SHP77 treated with DMSO at 0.1 percent for 48 hours (cell line): ENCODE measurements around the gene MEF2A.
A peak's percentile ranks its signal among the peaks of the same experiment; 100 is the strongest.

Experiments used
- DNase-seq: peaks from one replicate; lab custom pipeline; 2025; lab: John Stamatoyannopoulos, UW

The MEF2A gene

DNA sequence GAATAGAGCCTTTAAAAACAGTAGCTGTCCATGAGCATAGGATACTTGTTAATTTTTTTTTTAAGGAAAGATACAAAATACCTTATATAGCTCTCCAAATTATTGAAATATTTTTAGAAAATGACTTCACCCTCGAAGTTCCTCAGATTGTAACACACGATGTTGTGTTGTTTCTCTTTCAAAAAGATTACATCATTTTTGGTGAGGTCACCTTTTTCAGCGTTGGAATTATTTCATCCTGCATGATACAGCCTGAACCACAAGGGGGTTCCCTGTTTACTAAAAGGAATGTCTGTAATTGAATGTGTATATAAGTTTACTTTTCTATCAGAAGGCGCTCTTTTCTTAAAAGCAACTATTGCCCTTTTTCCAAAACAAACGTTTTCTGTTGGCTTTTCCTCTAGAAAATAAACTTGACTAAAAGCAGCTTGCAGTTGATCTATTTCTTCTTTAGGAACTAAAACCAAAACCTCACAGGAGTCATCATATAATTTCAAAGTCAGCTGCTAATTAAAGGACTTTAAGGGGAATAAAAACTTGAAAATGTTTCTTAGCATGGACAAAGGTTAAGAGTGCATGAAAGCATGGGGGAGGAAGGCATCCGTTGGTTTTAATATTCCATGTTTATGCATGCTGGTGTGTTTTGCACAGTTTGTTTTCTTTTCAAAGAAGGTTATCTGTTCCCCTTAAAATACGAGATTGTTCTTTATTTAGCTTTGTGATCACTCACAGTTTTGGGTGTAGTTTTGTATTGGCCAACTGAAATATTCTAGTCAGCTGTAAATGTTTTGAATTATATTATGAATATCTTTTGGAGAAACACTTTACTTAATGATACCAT is 138.0 kb downstream of the MEF2A start:
- peak; percentile 18 for DNase-seq

DNA sequence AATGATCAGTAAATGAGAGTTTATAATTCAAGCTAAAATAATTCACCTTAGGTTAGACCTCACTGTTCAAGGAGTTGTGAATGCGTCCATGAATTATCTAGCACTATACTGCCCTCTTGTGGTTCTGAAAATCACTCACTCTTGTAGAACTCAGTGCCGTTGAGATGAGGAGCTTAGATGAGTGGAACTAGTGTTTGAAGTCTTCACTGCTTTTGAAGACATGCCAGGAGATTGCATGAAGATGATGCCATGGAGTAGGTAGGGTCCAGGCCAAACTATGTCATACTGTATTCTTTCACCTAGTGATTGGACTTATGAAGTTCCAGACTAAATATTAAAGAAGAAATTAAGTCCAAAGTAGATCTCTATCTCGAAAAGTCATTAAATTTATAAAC is 138.7 kb downstream of the MEF2A start:
- DNase-seq, result peak; percentile 47

DNA sequence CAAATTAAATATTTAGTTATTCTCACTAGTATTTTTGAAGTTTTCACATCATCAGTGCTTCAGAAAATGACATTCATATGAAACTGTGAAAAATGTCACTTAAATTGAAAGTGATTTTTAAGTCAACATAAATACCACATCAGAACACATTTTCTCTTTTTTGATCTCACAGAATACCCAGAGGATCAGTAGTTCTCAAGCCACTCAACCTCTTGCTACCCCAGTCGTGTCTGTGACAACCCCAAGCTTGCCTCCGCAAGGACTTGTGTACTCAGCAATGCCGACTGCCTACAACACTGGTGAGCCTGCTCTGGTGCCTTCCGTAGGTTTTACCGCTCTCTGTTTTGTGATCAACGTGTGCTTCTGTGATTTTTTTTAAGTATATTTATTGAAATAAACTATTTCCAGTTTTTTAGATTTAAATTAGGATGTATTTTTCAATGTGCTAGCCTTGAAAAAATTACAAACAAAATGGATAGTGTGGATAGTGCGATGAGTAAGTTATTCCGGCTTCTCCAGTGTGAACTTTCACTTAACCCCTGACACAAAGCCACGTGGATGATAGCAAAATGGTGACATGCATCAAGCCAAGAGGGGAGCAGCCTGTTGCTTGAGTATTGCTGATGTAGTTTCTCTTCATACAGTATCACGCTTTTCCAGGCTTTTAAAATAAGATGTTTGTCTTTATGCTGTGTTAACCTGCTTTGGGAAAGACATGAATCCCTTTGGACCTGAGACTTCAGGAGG is 140.9 kb downstream of the MEF2A start:
- DNase-seq, result no peak

DNA sequence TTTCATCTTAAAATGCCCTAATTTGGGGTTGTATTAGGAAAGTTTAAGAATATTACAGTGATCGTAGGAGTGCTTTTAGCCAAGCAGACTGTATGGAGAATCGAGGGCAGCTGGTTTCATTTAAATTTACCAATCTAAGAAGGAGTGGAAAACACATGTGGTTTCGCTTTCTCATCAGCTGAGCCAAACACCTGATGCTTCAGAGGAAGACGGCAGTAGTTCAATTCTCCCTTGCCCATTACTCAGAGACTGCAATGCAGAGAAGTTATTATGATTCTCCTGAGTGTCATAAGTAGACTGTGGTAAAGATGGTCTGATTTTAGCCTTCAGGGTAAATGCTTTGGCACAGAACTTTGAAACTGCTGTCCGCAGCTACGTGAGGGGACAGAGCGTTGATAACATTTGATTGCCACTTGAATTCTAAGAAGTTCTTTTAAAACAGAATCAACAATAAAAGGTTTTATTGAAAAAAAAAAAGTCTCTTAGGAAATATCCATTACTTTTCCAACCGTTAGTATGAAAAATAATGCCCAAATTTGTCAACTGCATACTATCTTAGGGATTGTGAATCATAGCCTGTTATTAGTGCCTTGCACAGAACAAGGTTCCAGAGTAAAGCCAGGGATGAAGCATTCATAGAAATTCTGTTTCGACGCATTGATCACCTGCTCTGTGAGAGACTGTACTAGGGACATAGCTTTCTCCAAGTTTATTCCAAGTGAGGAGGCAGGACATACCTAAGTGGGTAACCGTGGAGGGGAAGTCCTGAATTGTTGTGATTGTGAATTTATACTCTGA is 141.9 kb downstream of the MEF2A start:
- DNase-seq, result no peak

DNA sequence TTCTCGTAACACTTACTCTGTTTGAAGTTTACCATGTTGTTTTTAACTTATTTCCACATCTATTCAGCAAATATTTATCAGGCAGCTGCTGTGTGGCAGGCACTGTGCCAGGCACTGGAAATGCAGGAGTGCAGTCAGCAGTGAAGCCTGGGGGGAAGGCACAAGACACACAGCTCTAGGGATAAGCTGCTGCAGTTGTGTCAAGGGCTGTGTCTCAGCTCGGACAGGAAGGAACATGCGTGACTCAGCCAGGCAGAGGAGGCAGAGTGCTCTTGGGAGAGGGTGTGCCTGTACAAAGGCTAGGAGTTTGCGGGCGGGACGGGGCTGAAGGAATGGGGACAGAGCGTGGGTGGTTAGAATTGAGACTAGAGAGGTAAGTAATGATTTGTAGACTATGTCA is 142.8 kb downstream of the MEF2A start:
- no peak for DNase-seq

DNA sequence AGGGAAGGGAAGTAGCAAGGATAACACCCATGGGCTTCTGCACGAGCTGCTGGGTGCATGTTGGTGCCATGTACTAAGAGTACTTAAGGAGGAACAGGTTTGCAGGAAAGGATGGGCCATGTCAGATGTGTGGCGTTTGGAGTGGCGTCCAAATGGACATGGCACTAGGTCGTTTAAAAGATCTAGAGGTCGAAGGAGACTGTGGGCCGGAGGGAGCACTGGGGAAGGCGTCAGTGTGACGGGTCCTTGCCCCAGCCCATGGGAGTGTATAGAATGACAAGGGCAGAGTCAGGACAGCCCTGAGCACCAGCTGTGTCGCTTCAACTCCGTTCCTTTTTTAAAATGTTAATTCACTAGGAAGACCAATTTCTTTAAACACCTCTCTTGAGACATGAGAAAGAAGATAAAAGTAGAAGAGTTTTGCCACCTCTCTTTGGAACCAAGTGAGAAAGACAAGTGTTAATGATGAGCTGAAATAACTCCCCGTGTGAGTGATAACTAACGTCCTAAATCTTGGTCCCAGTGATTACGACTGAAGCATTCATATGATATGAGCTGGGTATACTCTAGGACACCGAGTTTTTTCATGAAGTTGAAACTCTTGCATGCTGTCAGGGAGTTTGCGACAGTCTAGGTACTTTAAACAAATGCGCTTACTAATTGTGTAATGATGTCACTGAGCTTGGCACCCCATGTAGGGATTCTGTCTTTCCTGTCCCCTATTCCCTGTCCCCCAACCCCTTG is 143.6 kb downstream of the MEF2A start:
- no peak for DNase-seq

DNA sequence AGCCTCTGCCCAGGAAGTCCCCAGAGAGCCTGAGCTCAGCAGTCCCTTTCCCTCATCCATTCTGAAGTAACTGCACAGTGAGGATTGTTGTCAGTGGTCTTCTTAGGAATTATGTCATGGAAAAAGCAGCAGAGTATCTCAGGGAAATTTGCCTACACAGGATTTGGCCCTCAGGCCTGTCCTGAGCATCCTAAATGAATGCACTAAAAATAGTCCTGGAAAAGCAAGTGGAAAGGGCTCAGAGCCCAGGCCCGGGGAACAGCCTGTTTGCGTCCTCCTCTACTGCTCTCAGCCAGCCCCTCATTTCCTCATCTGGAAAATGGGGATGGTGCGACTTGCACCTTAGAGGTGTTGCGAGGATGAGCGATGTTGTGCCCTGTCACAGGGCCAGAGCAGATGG is 145.8 kb downstream of the MEF2A start:
- no peak for DNase-seq

DNA sequence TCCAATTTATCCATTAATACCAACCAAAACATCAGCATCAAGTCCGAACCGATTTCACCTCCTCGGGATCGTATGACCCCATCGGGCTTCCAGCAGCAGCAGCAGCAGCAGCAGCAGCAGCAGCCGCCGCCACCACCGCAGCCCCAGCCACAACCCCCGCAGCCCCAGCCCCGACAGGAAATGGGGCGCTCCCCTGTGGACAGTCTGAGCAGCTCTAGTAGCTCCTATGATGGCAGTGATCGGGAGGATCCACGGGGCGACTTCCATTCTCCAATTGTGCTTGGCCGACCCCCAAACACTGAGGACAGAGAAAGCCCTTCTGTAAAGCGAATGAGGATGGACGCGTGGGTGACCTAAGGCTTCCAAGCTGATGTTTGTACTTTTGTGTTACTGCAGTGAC is 146.6 kb downstream of the MEF2A start:
- no peak for DNase-seq

DNA sequence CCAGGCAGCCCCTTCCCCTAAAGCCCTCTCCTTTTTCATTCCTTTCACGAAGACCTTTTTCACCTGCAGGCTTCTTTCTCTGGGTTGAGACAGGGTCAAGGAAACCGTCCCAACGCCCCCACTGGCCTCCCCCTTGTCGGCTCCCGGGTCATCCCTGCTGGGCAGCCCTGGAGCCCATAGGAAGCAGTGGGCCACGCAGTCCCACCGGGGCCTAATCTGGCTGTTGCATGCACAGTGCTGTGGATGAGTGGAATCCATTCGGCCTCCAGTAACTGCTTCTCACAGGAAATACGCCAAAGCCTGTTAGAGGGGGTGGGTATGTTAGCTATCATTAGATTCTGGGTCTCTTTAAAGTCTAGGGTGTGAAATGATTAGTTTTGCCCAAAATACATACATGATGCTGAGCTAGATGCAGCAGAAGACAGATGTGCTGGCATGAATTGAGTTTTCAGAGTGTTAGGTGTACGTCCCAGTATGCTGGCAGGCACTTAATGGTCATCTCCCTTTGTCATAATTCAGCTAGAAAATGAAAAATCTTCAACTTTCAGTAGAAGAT is 150.8 kb downstream of the MEF2A start:
- DNase-seq, result no peak

DNA sequence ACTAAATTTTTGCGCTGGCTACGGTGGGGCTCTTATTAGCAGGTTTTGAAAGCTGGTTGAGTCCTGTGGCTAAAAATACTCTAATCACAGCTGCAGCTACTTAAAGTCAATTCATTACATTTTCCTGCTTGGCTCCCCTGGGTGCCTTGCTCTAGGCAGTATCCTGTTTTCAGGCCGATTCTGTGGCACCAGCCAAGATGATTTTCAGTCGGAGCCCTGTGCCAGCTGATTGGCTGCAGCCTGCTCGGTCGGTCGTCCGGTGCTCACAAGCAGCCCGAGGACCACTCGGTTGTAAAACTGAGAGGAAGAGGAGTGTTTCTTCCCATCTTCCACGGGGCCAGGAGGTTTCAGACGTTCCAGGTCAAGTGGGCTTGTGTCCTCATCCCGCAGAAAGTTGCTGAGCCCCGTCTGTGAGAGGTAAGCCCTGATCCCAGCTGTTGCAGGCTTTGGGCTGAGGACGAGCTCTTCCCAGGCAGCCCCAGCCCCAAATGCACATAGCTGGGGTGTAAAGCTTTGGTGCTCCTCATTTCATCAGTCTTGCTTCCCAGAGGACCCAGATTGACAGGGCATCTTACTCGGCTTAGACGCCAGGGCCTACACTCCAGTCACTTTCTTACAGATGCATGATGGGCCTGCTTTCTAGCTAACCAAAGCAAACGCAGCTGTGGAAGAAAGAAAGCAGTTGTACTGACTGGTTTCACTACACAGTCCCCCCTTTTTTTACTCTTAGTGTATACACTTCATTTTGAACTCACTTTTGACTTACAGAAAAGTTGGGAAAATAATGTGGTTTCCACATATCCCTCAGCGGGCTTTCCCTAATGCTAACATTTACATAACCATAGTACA is 151.6 kb downstream of the MEF2A start:
- no peak for DNase-seq

DNA sequence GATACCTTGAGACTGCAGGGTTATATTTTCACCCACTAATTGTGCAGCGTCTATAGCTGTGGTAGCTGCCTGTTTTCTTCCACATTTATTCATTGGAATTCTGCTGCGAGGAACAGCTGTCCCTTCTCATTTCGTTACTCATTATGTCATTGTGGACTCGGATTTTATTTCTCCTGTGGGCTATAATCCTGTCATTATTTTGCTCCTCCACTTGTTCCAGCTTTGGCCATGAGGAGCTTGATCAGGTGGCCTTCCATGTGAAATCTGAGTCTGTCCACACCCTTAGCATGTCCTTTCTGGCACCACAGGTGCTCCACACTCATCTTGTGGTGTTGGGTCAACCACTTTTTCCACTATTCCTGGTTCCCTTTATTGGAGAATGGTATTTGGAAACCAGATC is 152.6 kb downstream of the MEF2A start:
- no peak for DNase-seq

DNA sequence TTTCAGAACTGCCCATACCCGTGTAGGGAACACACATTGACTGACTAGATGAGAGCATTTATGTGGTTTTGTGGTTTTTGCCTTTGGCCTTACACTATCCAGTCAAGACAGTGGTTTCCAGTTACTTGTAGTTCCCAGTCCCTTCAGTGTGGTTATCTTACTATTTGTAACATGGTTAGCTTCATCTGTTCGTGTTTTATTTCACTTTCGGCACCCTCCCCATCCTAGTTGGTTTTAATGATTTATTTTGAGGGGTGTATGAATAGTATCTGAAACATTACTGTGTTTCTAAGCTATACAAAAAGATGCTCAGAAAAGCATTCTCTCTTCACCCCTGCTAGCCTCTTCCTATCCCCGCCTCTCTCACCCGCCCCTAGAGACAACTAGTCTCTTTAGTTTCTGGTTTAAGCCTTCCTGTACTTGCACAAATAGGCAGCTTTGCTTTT is 153.3 kb downstream of the MEF2A start:
- no peak for DNase-seq

DNA sequence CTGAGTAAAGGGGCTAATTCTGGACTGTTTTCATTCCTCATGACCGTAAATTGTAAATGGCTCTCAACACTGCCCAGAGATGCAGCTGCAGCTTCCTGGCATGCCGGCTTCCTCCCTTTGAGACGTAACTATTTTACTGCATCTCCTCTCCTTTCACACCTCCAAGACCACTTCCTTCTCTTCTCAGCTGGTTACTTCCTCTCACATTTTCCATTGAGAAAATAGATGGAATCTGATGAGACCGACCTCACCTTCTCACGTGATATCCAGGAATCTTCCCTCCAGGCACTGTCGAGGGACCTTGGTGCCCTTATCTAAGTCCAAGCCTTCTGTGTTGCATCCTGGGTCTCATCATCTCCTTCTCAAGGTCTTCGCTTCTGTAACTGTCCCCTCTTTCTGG is 154.7 kb downstream of the MEF2A start:
- DNase-seq, result no peak

DNA sequence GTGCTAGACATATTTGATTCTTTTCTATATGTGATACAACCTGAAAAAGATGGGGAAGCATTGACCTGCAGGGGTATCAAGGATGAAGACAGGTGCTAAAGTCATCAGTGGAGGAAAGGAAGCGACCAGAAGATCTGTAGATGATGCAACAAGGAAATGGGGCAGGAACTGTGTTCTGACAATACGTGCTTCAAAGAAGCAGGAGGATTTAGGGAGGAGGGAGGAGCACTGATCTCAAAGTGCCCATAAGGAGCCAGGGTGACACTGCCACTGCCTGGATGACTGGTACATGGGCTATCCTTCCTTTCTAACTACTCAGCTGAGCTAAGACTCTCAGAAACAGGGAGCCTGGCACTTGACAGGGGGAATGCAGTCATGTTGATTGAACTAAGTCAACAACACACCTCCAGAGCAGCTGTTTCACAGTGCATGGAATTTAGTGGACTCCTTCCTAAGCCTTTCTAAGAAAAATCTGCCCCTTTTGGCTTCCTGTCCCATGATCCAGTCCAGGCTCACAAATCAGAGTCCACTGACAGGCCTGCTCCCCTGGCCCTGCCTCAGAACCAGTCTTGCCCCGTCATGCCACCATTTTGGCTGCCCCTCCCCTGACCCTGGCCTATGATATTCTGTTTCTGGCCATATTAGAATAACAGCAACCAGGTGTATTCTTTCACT is 155.5 kb downstream of the MEF2A start:
- DNase-seq, result no peak

DNA sequence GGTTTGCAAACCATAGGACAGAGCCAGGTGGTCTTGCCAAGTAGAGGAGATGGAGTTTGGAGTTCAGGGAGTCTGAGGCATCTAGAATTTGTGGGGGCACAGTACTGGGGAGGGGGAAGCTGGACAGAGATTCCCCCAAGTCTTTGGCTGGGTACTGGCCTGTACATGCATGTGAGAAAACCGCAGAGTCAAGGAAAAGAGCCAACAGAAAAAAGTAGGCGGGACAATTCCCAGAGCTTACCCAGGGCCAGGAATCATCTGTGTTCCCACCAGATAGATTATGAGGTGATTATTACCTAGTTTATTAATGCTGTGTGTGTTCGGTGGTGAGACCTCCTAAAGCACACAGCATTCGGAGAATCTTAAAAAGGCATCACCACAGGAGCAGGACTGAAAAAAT is 156.1 kb downstream of the MEF2A start:
- DNase-seq, result no peak

DNA sequence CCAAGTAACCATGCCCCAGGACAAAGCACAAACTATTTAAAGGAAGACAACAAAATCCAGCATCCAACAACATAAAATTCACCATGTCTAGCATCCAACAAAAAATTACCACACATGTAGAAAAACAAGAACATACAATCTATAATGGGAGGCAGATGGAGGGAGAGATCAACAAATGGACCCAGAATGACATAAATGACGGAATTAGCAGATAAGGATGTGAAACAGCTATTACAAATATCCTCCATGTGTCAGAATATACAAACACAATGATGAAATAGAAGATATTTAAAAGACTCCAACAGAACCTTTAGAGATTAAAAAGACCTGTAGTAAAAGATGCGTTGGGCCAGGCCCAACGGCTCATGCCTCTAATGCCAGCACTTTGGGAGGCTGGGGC is 156.6 kb downstream of the MEF2A start:
- DNase-seq, result no peak

DNA sequence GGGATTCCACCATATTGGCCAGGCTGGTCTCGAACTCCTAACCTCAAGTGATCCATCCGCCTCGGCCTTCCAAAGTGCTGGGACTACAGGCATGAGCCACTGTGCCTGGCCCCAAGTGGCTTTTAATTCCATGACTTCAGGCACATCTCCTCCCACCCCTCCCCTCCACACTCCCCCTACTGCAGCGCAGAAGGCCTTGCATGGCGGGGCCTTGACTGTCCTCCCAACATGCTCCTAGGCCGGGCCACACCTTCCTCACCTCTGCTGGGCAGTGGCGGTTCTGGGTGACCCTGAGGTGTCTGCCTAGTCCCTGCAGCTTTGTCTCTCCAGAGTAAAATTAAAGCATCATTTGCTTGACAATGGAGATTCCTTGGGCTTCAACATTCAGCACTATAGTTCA is 160.5 kb downstream of the MEF2A start:
- DNase-seq, result no peak

DNA sequence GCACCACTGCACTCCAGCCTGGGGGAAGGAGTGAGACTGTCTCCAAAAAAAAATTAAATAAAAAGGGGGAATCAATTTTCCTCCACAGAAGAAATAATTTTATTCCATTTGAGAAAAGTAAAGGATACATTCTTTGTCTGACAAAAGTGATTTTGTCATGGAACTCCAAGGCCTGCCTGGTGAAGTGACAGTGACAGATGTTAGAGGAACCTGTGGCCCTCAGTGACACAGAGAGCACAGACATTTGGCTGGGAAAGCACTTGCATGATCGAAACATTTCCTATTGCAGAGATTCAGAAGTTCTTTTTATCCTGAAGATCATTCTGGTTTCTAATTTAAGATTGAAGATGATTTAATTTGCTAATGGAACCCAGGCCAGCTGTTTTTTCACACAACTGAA is 161.5 kb downstream of the MEF2A start:
- DNase-seq, result no peak

DNA sequence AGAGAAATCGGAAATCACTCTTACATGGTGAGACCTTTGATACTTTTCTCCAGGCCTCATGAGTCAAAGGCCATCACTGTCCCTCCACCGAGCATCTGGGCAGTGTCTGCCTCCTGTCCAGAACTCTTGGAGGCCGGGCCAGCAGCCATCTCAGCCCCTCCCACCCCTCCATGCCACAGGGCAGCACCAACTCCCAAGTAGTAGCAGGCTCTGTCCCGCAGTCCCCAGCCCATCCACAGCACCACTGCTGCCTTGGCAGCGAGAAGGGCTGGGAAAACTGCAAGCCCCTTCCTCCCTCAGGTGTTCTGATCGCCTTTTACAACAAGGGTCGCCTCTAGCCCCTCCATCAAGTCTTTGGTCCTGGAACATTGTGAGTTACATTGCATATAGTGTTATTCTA is 161.9 kb downstream of the MEF2A start:
- no peak for DNase-seq

DNA sequence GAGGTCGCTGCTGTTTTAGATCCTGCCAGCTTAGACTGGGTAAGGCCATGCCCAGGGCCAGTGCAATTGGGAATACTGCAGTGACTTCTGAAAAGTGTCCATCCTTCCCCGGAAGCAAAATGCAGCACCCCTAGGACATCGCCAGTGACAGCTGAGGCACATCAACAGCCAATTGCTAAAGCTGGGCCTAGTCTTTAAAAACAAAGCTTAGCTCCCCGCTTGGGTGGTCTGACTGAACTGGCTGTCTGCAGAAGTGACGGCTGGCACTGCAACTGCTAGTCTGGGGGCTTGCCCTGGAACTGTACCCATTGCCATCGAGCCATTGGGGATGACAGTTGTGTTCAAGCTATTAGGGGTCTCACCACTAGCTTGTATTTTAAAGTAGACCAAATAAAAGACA is 163.1 kb downstream of the MEF2A start:
- DNase-seq, result no peak
